ENCODE results near the gene PHLDB2. TPM values are rescaled to one million over a fixed set of nuclear protein-coding genes. Genes with fewer than 3 reads are reported as not detected.

PHLDB2 gene
- total and polyA plus RNA-seq, 8 donors: 10.6 to 149 (median 29.0) TPM

DNA sequence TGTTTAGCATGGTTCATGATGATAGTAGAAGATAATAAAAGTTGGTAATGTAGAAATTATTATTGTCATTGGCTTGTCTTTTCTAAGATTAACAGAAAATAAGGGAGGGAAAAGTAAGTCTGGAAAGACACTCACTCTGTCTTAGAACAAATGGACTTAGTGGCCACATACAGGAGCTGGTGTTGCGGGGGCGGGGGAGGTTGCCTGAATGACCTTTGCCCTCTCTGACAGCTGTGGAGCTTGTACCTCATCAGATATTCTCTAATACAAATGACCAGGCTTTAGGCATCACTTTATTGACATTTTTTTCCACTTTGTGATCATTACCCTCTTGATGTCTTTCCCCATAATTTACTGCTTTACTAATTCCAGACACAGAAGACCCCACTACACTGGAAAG is 145.6 kb downstream of the PHLDB2 start:
- H3K4me1 ChIP-seq: peaks cover 0 to 13% (median 7%) of the 10 kb centered on the region in 4 donors
- DNase-seq: no peak
- no peak overlapping the region for H3K27ac ChIP-seq
- H3K4me3 ChIP-seq: no peak overlapping the region
- TF ChIP-seq EP300 (IDR thresholded peaks at IDR 0.05): no peak
- no peak for TF ChIP-seq POLR2AphosphoS5 (IDR thresholded peaks at IDR 0.05)
- no peak for TF ChIP-seq CTCF (IDR thresholded peaks at IDR 0.05)
- no peak for TF ChIP-seq POLR2A (IDR thresholded peaks at IDR 0.05)
- H3K27me3 ChIP-seq: peaks cover 0 to 10% (median under 1%) of the 10 kb centered on the region in 3 donors
- intact Hi-C loops (cut with DNase I; ENCODE audit: low total_unique reads): no loop called here
- H3K9me3 ChIP-seq: no peaks in the 10 kb centered on the region
- H3K36me3 ChIP-seq: no peaks in the 10 kb centered on the region
- WGBS, 5 donors: 81 to 93% (median 91%) methylated on average over 2 of the region's 2 CpGs

- 67 to 96% (median 81%) methylated on average over 4 of the region's 4 CpGs for WGBS, 5 donors
- peaks cover 0 to 11% (median 6%) of the 10 kb centered on the region in 4 donors for H3K4me1 ChIP-seq
- no peak for DNase-seq
- no peaks in the 10 kb centered on the region for H3K36me3 ChIP-seq
- no peak overlapping the region for H3K27ac ChIP-seq
- peaks cover 0 to 9% (median 0%) of the 10 kb centered on the region in 3 donors for H3K27me3 ChIP-seq
- no peaks in the 10 kb centered on the region for H3K9me3 ChIP-seq
- H3K4me3 ChIP-seq: no peak overlapping the region
- no peak for TF ChIP-seq POLR2AphosphoS5 (IDR thresholded peaks at IDR 0.05)
- no peak for TF ChIP-seq EP300 (IDR thresholded peaks at IDR 0.05)
- no peak for TF ChIP-seq POLR2A (IDR thresholded peaks at IDR 0.05)
- intact Hi-C loops (cut with DNase I; ENCODE audit: low total_unique reads): no loop called here
Observed at GRCh38 chr3:112005091-112005672, 146.1 kb downstream of the PHLDB2 start.

DNA sequence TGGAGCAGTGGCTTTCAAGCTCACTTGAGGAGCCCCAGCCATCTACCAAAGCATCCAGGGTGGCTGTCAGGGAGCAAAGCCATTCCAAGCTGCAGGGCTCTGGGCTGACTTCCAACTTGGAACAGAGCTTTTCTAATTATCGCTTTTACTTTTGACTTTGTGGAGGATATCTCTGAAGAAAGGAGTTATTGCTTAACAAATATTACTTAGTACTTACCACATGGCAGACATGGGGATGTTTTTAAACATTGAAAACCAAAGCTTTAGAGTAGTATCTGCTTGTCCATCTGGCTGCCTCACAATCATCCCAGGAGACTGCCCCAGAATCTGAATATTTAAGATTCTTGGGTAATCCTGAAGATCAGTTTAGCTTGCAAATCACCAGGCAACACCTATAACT is 148.6 kb downstream of the PHLDB2 start:
- TF ChIP-seq POLR2AphosphoS5 (IDR thresholded peaks at IDR 0.05): no peak
- no peak for TF ChIP-seq POLR2A (IDR thresholded peaks at IDR 0.05)
- no peak for TF ChIP-seq EP300 (IDR thresholded peaks at IDR 0.05)
- no peak for TF ChIP-seq CTCF (IDR thresholded peaks at IDR 0.05)
- Histone ChIP-seq H3K4me1 (peaks cover 1 to 24% (median 12%) of the 10 kb centered on the region in 4 donors), H3K4me3 (no peak overlapping the region), H3K9me3 (no peaks in the 10 kb centered on the region), H3K27me3 (no peaks in the 10 kb centered on the region), H3K27ac (no peak overlapping the region), H3K36me3 (no peaks in the 10 kb centered on the region)
- intact Hi-C loops (cut with DNase I; ENCODE audit: low total_unique reads): no loop called here
- WGBS, 5 donors: 7 to 26% (median 21%) methylated on average over 1 of the region's 1 CpG
- peak in 1 of 2 donors; percentile 49 for DNase-seq

DNA sequence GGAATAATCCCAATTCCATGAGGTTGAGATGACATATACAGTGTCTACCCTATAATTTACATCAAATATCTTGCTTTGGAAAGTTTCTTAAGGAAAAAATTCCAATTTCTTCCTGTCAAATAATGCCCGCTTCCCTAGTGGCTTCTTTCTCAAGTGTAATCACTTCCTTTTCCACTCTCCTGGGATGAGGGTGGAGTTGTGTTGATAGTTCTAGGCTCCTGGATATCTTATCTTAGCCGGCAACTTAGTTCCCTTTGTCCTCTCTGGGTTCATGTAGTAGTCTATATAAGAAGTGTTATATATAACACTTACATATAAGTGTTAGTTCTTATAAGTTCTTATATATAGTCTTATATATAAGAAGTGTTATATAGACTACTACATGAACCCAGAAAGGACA is 150.6 kb downstream of the PHLDB2 start:
- no peak for DNase-seq
- 33 to 68% (median 54%) methylated on average over 2 of the region's 2 CpGs for WGBS, 5 donors
- peaks cover 9 to 38% (median 22%) of the 10 kb centered on the region in 4 donors for H3K4me1 ChIP-seq
- no peak overlapping the region for H3K4me3 ChIP-seq
- no peak overlapping the region for H3K27ac ChIP-seq
- H3K27me3 ChIP-seq: no peaks in the 10 kb centered on the region
- no peak for TF ChIP-seq POLR2A (IDR thresholded peaks at IDR 0.05)
- TF ChIP-seq CTCF (IDR thresholded peaks at IDR 0.05): no peak
- no peak for TF ChIP-seq POLR2AphosphoS5 (IDR thresholded peaks at IDR 0.05)
- no peak for TF ChIP-seq EP300 (IDR thresholded peaks at IDR 0.05)
- intact Hi-C loops (cut with DNase I; ENCODE audit: low total_unique reads): no loop called here
- no peaks in the 10 kb centered on the region for H3K36me3 ChIP-seq
- H3K9me3 ChIP-seq: no peaks in the 10 kb centered on the region

DNA sequence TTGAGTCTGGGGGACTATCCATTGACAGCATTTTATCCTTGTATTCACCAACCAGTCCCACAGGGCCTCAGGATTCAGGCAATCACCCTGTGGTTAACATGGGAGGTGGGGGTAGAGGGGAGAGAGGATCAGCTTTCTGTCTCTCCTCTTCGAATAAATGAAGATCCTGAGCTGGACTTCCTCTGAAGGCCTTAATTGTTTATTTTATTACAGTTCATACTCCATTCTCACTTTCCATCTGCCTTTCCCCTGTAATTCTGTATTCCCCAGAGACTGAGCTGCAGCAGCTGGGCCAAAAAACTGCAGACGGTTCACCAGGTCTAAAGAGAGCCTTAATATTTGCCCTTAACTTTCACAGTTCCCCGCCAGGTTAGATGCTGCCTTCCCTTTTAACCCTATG is 151.6 kb downstream of the PHLDB2 start:
- Histone ChIP-seq H3K4me1 (peaks cover 9 to 38% (median 22%) of the 10 kb centered on the region in 4 donors), H3K36me3 (no peaks in the 10 kb centered on the region), H3K4me3 (no peak overlapping the region), H3K9me3 (no peaks in the 10 kb centered on the region), H3K27me3 (no peaks in the 10 kb centered on the region), H3K27ac (no peak overlapping the region)
- WGBS, 5 donors: 70 to 81% (median 76%) methylated on average over 3 of the region's 3 CpGs
- no peak for DNase-seq
- intact Hi-C loops (cut with DNase I; ENCODE audit: low total_unique reads): no loop called here
- TF ChIP-seq POLR2AphosphoS5 (IDR thresholded peaks at IDR 0.05) (no peak), EP300 (IDR thresholded peaks at IDR 0.05) (no peak), POLR2A (IDR thresholded peaks at IDR 0.05) (no peak), CTCF (IDR thresholded peaks at IDR 0.05) (no peak)

Data from stomach (tissue), 9 donors.